Superior temporal gyrus (tissue), 1 donor: Measurements from ENCODE around the gene RTP5.
"Not testable (repeated sequence)": the region's sequence is repeated elsewhere in the genome, so short reads cannot be mapped to it uniquely, and the experiment has no call there.

ENCODE experiments used
- DNase-seq: peaks from one replicate; pipeline ENCODE4 v3.0.0-alpha.2; 2016; ENCODE audit errors: extremely low spot score

The RTP5 gene

DNA sequence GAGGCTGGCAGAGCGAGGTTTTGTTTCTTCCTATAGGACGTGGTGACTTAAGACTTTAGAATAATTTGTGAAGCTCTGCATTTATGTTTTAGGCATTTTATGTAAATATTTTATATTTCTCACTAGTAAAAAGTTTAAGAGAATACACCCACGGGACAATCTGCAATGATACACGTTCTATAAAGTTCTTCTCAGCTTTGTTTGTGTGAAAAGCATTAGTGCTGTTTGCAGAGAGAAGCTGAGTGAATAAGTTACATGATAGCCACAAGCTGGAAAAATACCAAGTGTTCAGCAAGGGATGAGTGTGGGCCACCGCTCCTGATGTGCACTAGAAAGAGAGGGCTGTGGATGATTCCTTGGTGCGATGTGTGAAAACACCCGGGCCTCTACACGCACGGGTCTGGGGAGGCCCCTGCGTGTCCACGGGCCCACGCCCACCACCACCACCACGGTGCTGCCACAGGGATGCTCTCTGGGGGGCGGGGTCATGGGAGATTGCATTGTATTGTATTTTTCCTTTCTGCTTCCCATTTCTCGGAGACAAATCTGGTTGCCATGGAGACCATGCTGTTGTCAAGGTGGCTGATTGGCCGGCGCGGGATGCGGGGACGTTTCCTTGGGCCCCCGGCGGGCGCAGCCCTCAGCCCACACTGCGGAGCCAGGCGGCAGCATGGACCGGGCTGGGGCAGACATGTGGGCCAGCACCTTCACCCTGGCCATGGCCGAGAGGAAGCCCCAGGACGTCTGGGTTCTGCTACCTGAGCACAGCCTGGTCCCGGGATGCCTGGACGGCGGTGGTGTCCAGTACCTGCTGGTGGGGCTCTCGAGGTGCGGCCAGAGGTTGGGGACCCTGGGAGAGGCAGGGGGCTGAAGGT is at the start of gene RTP5:
TSS of gene RTP5 (plus strand) at position 643 of the 875 bp plus-strand sequence. CDS start at position 671, 28 bp downstream.
- DNase-seq = peak; percentile 53

DNA sequence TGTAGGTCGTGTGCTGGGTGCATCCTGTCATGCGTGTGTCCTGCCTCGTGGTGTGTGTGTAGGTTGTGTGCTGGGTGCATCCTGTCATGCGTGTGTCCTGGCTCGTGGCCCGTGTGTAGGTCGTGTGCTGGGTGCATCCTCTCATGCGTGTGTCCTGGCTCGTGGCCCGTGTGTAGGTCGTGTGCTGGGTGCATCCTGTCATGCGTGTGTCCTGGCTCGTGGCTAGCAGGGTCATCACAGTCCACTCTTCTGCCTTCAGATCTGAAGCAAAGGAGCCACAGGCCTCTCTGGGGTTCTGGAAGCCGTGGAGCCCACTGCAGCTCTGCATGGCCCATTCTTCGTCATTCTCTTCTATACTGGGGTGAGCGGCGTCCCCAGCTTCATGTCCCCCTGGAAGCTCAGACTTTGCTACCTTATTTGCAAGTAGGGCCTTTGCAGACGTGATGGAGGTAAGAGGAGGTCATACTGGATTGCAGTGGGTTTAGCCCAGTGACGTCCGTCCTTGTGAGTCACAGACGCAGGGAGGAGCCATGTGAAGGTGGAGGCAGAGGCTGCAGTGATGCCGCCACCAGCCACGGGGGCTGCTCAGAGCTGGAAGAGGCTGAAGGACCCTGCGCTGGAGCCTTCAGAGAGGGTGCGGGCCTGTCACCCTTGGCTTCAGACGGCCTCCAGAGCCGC is 49.4 kb upstream of the RTP5 start:
- DNase-seq = not testable (repeated sequence)

- no peak for DNase-seq
These were observed 48.7 kb upstream of the RTP5 start for GRCh38 chr2:241820625-241821384.

DNA sequence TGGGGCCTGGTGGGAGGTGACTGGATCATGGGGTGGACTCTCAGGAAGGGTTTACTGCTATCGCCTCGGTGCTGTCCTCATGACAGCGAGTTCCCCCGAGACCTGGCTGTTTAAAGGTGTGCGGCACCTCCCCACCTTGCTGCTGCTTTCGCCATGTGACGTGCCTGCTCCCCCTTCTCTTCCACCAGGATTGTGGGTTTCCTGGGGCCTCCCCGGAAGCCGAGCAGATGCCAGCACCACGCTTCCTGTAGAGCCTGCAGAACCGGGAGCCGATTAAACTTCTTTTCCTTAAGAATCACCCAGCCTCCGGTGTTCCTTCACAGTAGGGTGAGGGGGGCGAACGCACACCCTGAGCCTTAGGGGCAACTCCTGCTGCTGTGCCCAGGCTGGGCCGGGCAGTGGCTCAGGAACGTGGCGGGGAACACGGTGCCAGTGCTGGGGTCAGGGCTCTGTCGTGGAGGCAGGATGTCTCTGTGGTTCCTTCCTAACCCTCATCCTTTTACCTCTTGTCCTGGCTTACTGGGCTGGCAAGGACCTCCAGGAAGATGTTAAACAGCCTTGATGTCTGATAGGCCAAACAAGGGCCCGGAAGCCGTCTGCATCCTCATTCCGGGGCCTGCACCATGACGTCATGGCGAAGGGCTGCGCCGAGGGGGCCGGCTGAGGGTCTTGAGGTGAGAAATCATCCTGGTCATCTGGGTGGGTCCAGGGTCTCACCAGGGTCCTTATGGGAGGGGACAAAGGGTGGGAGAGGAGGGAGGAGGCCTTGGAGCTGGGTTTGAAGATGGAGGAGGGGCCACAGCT is 47.9 kb upstream of the RTP5 start:
- no peak for DNase-seq

DNA sequence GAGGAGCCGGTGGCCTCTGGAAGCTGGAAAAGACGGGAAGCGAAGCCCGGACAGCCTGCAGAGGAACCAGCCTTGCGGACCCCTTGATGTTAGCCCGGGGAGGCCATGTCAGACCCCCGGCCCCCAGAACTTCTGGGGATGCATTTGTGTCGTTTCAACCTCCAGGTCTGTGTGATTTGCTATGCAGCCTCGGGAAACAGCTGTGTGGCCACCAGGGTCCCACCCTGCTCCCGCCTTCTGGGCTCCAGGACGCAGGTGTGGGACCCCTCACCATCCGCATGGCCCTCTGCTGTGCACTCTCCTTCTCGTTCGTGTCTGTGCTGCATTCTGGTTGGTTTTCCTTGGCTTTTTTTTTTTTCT is 47.3 kb upstream of the RTP5 start:
- DNase-seq = no peak

- not testable (repeated sequence) for DNase-seq
These were observed 45.7 kb upstream of the RTP5 start for GRCh38 chr2:241823531-241824437.

DNA sequence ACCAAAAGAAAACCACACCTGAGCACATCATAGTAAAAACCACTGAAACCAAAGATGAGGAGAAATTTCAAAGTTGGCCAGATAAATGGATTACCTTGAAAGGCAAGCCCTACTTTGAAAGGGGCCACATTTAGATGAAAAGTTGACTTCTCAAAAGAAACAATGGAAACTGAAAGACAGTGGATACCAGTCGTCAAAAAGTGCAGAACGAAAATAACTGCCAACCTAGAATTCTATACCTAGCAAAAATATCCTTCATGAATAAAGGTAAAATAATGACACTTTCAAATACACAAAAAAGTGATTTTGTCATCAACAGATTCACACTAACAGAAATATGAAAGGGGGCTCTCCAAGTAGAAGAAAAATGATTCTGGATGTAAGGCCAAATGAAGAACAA is 42.1 kb upstream of the RTP5 start:
- DNase-seq = no peak

DNA sequence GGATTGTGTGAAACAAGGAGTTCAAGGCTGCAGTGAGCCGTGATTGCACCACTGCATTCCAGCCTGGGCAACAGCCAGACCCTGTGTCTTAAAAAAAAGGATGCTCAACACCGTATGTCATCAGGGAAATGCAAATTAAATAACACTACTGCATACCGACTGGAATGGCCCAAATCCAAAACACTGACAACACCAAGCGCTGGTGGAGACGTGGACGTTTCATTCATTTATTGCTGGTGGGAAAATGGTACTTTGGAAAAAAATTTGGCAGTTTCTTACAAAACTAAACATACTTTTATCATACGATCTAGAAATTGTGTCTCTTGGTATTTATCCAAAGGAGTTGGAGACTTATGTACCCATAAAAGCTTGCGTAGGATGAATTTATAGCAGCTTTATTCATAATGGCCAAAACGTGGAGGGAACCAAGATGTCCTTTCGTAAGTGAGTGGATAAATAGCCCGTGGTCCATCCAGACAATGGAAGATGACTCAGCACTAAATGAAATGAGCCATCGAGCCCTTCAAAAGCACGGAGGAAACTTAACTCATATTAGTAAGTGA is 36.3 kb upstream of the RTP5 start:
- DNase-seq = no peak

DNA sequence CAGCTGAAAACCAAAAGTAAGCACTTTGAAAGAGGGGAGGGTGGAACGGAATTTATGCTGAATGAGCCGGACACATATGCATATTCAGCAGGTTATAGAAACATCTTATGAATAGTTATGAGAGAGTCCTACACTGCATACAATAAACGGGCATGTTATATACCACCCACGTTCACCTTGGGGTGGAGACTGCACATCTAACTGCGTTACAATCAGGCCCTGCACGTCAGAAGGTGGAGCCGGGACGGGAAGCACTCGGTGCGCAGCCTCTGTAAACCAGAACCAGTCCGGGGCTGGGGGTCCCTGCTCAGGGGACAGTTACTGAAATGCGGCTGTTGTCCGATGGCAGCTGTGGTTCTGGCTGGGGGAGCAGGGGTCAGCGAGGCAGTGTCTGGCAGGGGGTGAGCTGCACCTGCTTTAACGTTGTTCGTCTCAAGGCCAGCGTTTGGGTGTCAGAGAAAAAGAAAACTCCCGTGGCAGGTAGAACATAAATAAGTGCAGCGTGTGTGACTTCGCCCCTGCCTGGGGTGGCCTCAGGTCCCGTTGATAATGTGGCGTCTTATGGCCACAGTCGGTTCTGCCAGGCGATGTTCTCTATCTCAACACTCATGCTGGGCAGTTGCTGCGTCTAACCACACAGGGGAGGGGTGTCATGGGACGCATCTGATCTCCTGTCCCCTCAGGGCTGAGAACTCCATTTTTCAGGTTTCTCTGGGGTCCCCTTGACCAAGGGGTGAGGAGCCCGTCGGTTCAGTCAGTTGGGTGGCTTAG is 35.6 kb upstream of the RTP5 start:
- not testable (repeated sequence) for DNase-seq

- DNase-seq = no peak
These were observed 34.9 kb upstream of the RTP5 start for GRCh38 chr2:241834527-241835210.

DNA sequence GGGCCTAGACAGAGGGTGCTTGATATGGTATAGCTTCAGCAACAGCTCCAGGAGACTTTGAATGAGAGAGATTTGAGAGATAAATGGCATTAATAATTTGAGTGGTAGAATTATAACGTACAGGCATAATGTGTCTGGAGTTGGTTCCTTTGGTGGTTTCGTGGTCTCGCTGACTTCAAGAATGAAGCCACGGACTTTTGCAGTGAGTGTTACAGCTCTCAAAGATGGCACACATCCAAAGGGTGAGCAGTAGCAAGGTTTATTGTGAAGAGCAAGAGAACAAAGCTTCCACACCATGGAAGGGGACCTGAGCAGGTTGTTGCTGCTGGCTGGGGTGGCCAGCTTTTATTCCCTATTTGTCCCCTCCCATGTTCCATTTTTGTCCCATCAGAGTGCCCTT is 33.9 kb upstream of the RTP5 start:
- DNase-seq = no peak

GRCh38 chr2:241836292-241836691 is 33.2 kb upstream of the RTP5 start:
- DNase-seq = no peak

- DNase-seq = no peak
These were observed 32.1 kb upstream of the RTP5 start for GRCh38 chr2:241837197-241837965.

DNA sequence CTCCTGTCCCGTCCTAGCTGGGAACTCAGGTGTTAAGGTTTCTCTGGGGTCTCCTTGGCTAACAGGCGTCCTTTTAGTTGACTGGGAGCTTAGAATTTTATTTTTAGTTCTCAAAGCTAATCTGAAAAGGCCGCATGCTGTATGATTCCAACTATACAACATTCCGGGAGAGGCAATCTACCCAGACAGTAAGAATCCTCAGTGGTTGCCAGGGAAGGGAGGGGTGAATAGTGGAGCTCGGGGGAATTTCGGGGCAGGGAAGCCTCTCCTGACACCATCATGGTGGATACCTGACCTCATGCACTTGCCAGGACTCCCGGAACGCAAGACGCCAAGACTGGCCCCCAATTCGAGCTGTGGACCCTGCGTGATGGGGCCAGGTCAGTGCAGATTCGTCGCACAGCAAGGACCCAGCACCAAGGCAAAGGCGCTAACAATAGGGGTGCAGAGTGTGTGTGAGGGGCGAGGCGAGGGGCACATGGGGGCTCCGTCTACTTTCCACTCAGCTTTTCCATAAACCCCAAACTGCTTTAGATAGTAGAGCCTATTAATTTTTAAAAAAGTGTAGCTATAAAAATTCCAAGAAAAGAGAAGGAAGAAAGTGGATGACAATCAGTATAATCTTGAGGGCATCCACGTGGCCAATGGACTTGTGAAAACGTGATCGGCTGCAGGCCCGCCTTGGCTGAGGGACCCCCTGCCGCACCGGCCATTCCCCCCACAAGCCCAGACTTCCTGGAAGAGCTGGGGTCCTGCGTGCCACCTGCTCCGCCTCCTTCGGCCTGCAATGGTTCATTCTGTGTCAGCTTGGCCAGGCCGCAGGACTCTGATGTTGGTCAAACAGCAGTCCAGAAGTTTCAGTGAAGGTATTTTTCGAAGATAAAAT is 28.1 kb upstream of the RTP5 start:
- DNase-seq = no peak

DNA sequence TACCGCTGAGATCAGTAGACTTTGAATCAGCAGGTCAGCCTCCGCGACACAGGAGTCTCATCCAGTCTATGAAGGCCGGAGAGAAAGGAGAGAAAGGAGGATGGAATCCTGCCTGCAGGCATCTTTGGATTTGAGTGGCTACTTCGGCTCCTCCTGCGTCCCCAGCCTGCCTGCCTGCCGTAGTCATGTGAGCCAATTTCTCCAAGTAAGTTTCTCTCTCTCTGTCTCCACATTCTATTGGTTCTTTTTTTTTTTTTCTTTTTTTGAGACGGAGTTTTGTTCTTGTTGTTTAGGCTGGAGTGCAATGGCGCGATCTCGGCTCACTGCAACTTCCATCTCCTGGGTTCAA is 27.5 kb upstream of the RTP5 start:
- DNase-seq = no peak

DNA sequence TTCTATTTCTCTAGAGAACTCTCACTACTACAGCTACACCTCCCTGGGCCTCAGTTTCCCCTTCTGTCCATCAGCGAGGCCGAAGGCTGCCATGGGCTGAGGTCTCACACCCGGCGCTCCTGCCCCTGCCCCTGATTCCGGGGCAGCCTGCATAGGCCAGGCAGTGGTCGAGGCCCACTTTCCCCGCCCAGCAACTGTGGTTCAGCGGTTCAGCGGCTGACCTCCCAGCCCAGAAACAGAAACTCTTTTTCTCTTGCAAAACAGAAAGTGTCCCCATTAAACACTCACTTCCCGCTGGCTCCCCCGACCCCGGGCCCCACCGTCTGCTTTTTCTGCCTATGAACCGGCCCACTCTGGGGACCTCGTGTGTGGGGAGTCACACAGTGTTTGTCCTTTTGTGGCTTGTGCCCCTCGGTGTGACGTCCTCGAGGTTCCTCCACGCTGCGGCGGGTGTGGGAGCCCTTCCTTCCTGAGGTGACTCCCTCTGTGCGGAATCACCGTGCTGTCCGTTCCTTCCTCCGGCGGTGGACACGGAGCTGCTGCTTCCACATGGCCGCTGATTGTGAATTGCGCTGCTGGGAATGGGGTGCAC is 26.8 kb upstream of the RTP5 start:
- DNase-seq = no peak
